Adrenal gland (tissue), 5 donors: ENCODE data around the gene CPT1A.

Experiments
- POLR2A ChIP-seq, 2 donors: fragments of 450-650 bp; IDR thresholded peaks; one replicate each; pipeline ENCODE4 v1.6.1; 2017; ENCODE audit warnings: antibody characterized with exemption in 2 of 2, mild to moderate bottlenecking in 2 of 2, moderate library complexity in 1 of 2
- TF ChIP-seq, protein P1 (sequence below), 6 experiments: fragments of 450-650 bp in 4 of 6; fragments of 200-600 bp in 2 of 6; sonication (generic) in 1 of 6; IDR thresholded peaks; 1 replicate in 5 of 6; 2 replicates in 1 of 6; pipeline versions ENCODE4 v1.5.1 to v1.8.0; 2016 to 2021; ENCODE audit warnings: antibody characterized with exemption in 6 of 6, mild to moderate bottlenecking in 2 of 6, moderate library complexity in 1 of 6
- donor health status: DM: no; HTN: no; CAD: no.

DNA sequence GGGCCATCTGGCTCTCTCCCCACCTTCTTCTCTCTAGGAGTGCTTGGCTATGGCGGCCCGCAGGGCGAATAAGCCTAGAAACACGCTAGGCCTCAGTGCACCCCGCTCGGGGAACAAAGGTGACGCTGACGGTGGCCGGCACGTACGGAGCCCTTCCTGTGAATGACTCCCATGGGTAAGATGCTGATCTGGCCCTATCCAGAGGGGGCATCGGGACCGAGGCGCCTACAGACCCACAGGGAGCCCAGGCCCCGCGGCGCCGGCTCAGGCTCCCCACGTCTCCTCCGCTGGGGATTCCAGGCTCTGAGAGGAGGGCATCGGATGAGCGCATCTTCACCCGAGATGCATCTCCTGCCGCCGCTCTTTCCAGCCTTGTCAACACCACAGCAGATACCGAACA lies 59.0 kb downstream of the CPT1A start:
- TF ChIP-seq, protein P1, sequence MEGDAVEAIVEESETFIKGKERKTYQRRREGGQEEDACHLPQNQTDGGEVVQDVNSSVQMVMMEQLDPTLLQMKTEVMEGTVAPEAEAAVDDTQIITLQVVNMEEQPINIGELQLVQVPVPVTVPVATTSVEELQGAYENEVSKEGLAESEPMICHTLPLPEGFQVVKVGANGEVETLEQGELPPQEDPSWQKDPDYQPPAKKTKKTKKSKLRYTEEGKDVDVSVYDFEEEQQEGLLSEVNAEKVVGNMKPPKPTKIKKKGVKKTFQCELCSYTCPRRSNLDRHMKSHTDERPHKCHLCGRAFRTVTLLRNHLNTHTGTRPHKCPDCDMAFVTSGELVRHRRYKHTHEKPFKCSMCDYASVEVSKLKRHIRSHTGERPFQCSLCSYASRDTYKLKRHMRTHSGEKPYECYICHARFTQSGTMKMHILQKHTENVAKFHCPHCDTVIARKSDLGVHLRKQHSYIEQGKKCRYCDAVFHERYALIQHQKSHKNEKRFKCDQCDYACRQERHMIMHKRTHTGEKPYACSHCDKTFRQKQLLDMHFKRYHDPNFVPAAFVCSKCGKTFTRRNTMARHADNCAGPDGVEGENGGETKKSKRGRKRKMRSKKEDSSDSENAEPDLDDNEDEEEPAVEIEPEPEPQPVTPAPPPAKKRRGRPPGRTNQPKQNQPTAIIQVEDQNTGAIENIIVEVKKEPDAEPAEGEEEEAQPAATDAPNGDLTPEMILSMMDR (IDR thresholded peaks at IDR 0.05): no peak
- TF ChIP-seq POLR2A (IDR thresholded peaks at IDR 0.05): no peak
